ENCODE measurements around the gene NEK3.
"Not testable (repeated sequence)": the region's sequence is repeated elsewhere in the genome, so short reads cannot be mapped to it uniquely, and the experiment has no call there.

Gene NEK3

GRCh38 chr13:52169839-52170238 is 10.4 kb upstream of the NEK3 start:
- no peak for DNase-seq

GRCh38 chr13:52165411-52165810 is 6.0 kb upstream of the NEK3 start:
- DNase-seq, result no peak

GRCh38 chr13:52164989-52165388 is 5.6 kb upstream of the NEK3 start:
- DNase-seq, result no peak

- DNase-seq, result not testable (repeated sequence)
Measured at GRCh38 chr13:52163878-52164277, 4.5 kb upstream of the NEK3 start.

GRCh38 chr13:52162279-52163101 is 3.1 kb upstream of the NEK3 start:
- no peak for DNase-seq

- no peak for DNase-seq
Measured at GRCh38 chr13:52161181-52161646, 1.8 kb upstream of the NEK3 start.

- no peak for DNase-seq
Measured at GRCh38 chr13:52160506-52160905, 1.1 kb upstream of the NEK3 start.

GRCh38 chr13:52160053-52160452 is 656 bp upstream of the NEK3 start:
- no peak for DNase-seq

- no peak for DNase-seq
Measured at GRCh38 chr13:52158629-52159158, 703 bp downstream of the NEK3 start.

GRCh38 chr13:52156724-52157261 is 2.6 kb downstream of the NEK3 start:
- DNase-seq, result no peak

GRCh38 chr13:52155177-52155576 is 4.2 kb downstream of the NEK3 start:
- DNase-seq, result no peak

GRCh38 chr13:52147225-52147624 is 12.2 kb downstream of the NEK3 start:
- no peak for DNase-seq

GRCh38 chr13:52141299-52141698 is 18.1 kb downstream of the NEK3 start:
- DNase-seq, result no peak

GRCh38 chr13:52137489-52137888 is 21.9 kb downstream of the NEK3 start:
- no peak for DNase-seq

GRCh38 chr13:52136763-52137162 is 22.6 kb downstream of the NEK3 start:
- no peak for DNase-seq

GRCh38 chr13:52130641-52131040 is 28.8 kb downstream of the NEK3 start:
- DNase-seq, result no peak

- DNase-seq, result peak; percentile 43
Measured at GRCh38 chr13:52128714-52129700, 30.4 kb downstream of the NEK3 start, which contains the start of gene NEK5. NEK5 (minus strand) TSS chr13:52129073; CDS start chr13:52127482, 1,591 bp downstream.

- peak; percentile 39 for DNase-seq
Measured at GRCh38 chr13:52127783-52128702, 31.4 kb downstream of the NEK3 start.

- DNase-seq, result no peak
Measured at GRCh38 chr13:52127378-52127777, 32.0 kb downstream of the NEK3 start.

GRCh38 chr13:52125547-52125946 is 33.9 kb downstream of the NEK3 start:
- no peak for DNase-seq

GRCh38 chr13:52118595-52118994 is 40.8 kb downstream of the NEK3 start:
- DNase-seq, result no peak

- DNase-seq, result no peak
Measured at GRCh38 chr13:52118095-52118494, 41.3 kb downstream of the NEK3 start.
